Nephron progenitor cell (in vitro differentiated cells): ENCODE results near the gene GRIN1.
"Not testable (repeated sequence)": the region's sequence is repeated elsewhere in the genome, so short reads cannot be mapped to it uniquely, and the experiment has no call there.

Experiments used
- DNase-seq: peaks from one replicate; pipeline ENCODE4 v3.0.0; 2021
- H3K27ac Mint-ChIP-seq: 2 replicates; pipeline ENCODE4 v1.8.0; 2021; ENCODE audit warnings: mild to moderate bottlenecking, moderate library complexity, mixed read lengths
- H3K27me3 Mint-ChIP-seq: 2 replicates; pipeline ENCODE4 v1.8.0; 2021; ENCODE audit warnings: mild to moderate bottlenecking, low read depth, mixed read lengths; ENCODE audit not compliant: poor library complexity
- H3K36me3 Mint-ChIP-seq: 2 replicates; pipeline ENCODE4 v1.8.0; 2021; ENCODE audit warnings: low read depth, mixed read lengths
- H3K4me1 Mint-ChIP-seq: 2 replicates; pipeline ENCODE4 v1.8.0; 2021; ENCODE audit warnings: mixed read lengths
- H3K4me3 Mint-ChIP-seq: 2 replicates; pipeline ENCODE4 v1.8.0; 2021; ENCODE audit warnings: mild to moderate bottlenecking, moderate library complexity, mixed read lengths
- H3K9me3 Mint-ChIP-seq: 2 replicates; pipeline ENCODE4 v1.8.0; 2021; ENCODE audit warnings: mild to moderate bottlenecking, moderate library complexity, mixed read lengths
- CTCF ChIP-seq: fragments of 200-600 bp; sonication (generic); IDR thresholded peaks from 2 replicates; pipeline ENCODE4 v1.5.0; 2021; ENCODE audit warnings: antibody characterized with exemption

Gene GRIN1

DNA sequence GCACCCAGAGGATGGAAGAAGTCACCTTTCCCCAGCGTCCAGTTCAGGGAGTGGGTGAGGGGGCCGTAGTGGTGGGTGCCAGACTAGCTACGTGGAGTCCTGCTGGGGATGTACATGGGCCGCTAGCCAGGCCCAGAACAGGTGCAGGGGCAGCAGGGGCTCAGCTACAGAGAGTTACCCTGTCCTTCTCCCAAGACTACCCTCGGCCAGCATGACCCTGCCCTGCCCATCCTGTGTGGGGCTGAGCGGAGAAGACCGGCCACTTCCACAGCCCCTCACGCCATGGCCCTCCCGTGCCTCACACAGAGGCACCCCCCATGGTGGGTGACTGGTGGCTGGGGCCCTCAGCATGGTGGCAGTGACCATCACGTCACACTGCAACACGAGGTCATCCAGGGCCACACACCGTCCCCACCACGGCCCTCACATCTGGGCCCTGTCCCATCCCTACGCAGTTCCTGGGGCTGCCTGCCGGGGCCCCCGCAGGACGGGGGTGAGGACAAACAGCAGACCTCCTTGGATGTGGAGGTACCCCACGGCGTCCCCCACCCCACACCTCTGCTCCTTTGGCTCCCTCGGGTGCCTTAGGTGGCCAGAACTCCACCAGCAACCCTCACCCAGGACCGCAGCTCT, 23.4 kb upstream of the GRIN1 start:
- DNase-seq, result no peak
- Mint-ChIP-seq H3K4me3 (no peak overlapping the region), H3K4me1 (no peaks in the 10 kb centered on the region), H3K27ac (no peak overlapping the region), H3K36me3 (no peaks in the 10 kb centered on the region), H3K27me3 (peaks cover 43% of the 10 kb centered on the region), H3K9me3 (no peaks in the 10 kb centered on the region)
- TF ChIP-seq CTCF, result no peak

DNA sequence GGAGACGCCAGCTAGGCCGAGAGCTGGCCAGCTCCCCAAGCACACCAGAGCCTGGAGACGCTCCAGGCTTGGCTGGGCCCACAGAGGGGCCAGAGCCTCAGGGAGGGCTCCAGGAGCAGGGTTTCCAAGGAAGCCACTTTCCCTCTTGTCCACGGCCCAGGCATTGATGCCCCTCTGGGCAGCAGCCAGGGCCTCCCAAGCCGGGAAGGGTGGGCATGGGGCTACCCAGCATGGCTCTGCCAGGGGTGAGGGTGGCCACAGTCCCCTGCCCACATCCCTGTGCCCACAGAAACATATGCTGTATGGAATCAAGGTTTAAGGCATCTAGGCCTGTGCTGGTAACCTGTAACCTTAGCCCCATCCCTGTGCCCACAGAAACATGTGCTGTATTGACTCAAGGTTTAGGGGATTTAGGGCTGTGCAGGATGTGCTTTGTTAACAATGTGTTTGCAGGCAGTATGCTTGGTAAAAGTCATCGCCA, 22.9 kb upstream of the GRIN1 start:
- TF ChIP-seq CTCF, result no peak
- H3K9me3 Mint-ChIP-seq, result no peaks in the 10 kb centered on the region
- H3K4me3 Mint-ChIP-seq, result no peak overlapping the region
- no peaks in the 10 kb centered on the region for H3K4me1 Mint-ChIP-seq
- H3K36me3 Mint-ChIP-seq, result no peaks in the 10 kb centered on the region
- peaks cover 43% of the 10 kb centered on the region for H3K27me3 Mint-ChIP-seq
- DNase-seq, result no peak
- no peak overlapping the region for H3K27ac Mint-ChIP-seq

GRCh38 chr9:137116728-137117127, 22.2 kb upstream of the GRIN1 start:
- TF ChIP-seq CTCF, result no peak
- Mint-ChIP-seq H3K4me1 (peaks cover under 1% of the 10 kb centered on the region), H3K27me3 (peaks cover 45% of the 10 kb centered on the region), H3K4me3 (no peak overlapping the region), H3K27ac (no peak overlapping the region), H3K36me3 (no peaks in the 10 kb centered on the region), H3K9me3 (no peaks in the 10 kb centered on the region)
- no peak for DNase-seq

GRCh38 chr9:137117269-137117731, 21.7 kb upstream of the GRIN1 start:
- Mint-ChIP-seq H3K9me3 (no peaks in the 10 kb centered on the region), H3K27me3 (peaks cover 45% of the 10 kb centered on the region), H3K27ac (no peak overlapping the region), H3K36me3 (no peaks in the 10 kb centered on the region), H3K4me1 (peaks cover 7% of the 10 kb centered on the region), H3K4me3 (no peak overlapping the region)
- no peak for TF ChIP-seq CTCF
- DNase-seq, result no peak

DNA sequence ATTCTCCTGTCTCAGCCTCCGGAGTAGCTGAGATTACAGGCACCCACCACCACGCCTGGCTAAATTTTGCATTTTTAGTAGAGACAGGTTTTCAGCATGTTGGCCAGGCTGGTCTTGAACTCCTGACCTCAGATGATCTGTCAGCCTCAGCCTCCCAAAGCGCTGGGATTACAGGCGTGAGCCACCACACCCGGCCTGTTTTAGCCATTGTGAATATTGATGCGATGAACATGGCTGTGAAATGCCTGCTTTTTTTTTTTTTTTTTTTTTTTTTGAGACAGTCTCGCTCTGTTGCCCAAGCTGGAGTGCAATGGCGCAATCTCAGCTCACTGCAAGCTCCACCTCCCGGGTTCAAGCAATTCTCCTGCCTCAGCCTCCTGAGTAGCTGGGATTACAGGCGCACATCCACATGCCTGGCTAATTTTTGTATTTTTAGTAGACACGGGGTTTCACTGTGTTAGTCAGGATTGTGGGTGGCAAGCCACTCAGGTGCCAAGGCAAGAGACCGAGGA, 20.8 kb upstream of the GRIN1 start:
- not testable (repeated sequence) for DNase-seq, H3K9me3 Mint-ChIP-seq, H3K27ac Mint-ChIP-seq, H3K36me3 Mint-ChIP-seq, H3K4me1 Mint-ChIP-seq, H3K4me3 Mint-ChIP-seq
- H3K27me3 Mint-ChIP-seq, result peaks cover 40% of the 10 kb centered on the region

DNA sequence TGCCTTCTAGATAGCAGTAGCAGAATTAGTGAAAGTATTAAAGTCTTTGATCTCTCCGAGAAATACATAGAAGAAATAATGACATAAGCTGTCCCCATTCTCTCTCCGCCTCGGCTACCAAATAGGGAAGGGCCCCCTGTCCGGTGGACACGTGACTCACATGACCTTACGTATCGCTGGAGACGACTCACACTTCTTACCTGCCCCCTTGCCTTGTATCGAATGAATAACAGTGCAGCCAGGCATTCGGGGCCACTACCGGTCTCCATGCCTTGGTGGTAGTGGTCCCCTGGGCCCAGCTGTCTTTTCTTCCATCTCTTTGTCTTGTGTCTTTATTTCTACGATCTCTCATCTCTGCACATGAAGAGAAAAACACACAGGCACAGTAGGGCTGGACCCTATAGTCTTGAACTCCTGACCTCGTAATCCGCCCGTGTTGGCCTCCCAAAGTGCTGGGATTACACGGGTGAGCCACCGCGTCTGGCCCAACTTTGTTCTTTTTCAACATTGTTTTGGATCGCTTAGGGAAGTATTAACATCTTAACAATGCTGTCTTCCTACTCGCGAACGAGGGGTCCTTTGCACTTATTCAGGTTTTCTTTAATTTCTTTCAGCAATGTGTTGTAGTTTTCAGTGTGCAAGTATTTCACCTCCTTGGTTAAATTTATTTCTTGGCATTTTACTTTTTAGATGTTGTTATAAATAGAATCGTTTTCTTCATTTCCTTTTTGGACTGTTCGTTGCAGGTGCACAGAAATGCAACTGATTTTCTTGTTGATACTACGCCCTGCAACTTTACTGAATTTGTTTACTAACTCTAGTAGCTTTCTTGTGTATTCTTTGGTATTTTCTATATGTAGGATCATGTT, 16.8 kb upstream of the GRIN1 start:
- Mint-ChIP-seq H3K4me1 (peaks cover 13% of the 10 kb centered on the region), H3K27me3 (peaks cover 14% of the 10 kb centered on the region)
- H3K27ac Mint-ChIP-seq, H3K36me3 Mint-ChIP-seq, H3K9me3 Mint-ChIP-seq, DNase-seq, H3K4me3 Mint-ChIP-seq: not testable (repeated sequence)

- not testable (repeated sequence) for H3K9me3 Mint-ChIP-seq, H3K36me3 Mint-ChIP-seq, DNase-seq, H3K4me3 Mint-ChIP-seq, H3K27ac Mint-ChIP-seq, H3K27me3 Mint-ChIP-seq
- H3K4me1 Mint-ChIP-seq, result peaks cover 20% of the 10 kb centered on the region
Observed at GRCh38 chr9:137122796-137123467, 16.0 kb upstream of the GRIN1 start.
